GM11168 (cell line): ENCODE measurements around the gene DCDC2.
"Not testable (repeated sequence)": the region's sequence is repeated elsewhere in the genome, so short reads cannot be mapped to it uniquely, and the experiment has no call there.

Experiments used
- in situ Hi-C: fragments of 300-500 bp; cut with MboI; formaldehyde crosslinking; loops from one replicate; pipeline ENCODE4 v1.12.0; 2022; ENCODE audit warnings: low sequenced_read_pairs; ENCODE audit not compliant: unreplicated experiment

DCDC2 gene

GRCh38 chr6:24273096-24273870, 84.6 kb downstream of the DCDC2 start:
- in situ Hi-C loops = no loop called here

- in situ Hi-C loops = no loop called here
These were observed 85.3 kb downstream of the DCDC2 start for GRCh38 chr6:24272553-24272952.

- in situ Hi-C loops = no loop called here
These were observed 85.7 kb downstream of the DCDC2 start for GRCh38 chr6:24272148-24272547.

- in situ Hi-C loops = no loop called here
These were observed 87.8 kb downstream of the DCDC2 start for GRCh38 chr6:24270011-24270410.

GRCh38 chr6:24258214-24258613, 99.6 kb downstream of the DCDC2 start:
- in situ Hi-C loops = not testable (repeated sequence)

GRCh38 chr6:24257282-24257681, 100.6 kb downstream of the DCDC2 start:
- in situ Hi-C loops = no loop called here

GRCh38 chr6:24255676-24256075, 102.2 kb downstream of the DCDC2 start:
- in situ Hi-C loops = no loop called here

- in situ Hi-C loops = no loop called here
These were observed 104.5 kb downstream of the DCDC2 start for GRCh38 chr6:24253360-24253759.

- in situ Hi-C loops = no loop called here
These were observed 105.6 kb downstream of the DCDC2 start for GRCh38 chr6:24252280-24252679.

GRCh38 chr6:24251339-24251738, 106.5 kb downstream of the DCDC2 start:
- in situ Hi-C loops = no loop called here

GRCh38 chr6:24249926-24250325, 107.9 kb downstream of the DCDC2 start:
- in situ Hi-C loops = no loop called here

GRCh38 chr6:24245275-24245674, 112.6 kb downstream of the DCDC2 start:
- in situ Hi-C loops = no loop called here

- in situ Hi-C loops = no loop called here
These were observed 114.9 kb downstream of the DCDC2 start for GRCh38 chr6:24242924-24243323.

- in situ Hi-C loops = not testable (repeated sequence)
These were observed 116.1 kb downstream of the DCDC2 start for GRCh38 chr6:24241779-24242178.

GRCh38 chr6:24240943-24241342, 116.9 kb downstream of the DCDC2 start:
- in situ Hi-C loops = no loop called here

GRCh38 chr6:24240380-24240928, 117.4 kb downstream of the DCDC2 start:
- in situ Hi-C loops = no loop called here

- in situ Hi-C loops = no loop called here
These were observed 119.2 kb downstream of the DCDC2 start for GRCh38 chr6:24238700-24239099.

GRCh38 chr6:24236779-24237178, 121.1 kb downstream of the DCDC2 start:
- in situ Hi-C loops = not testable (repeated sequence)

GRCh38 chr6:24233813-24234442, 123.9 kb downstream of the DCDC2 start:
- in situ Hi-C loops = no loop called here

- in situ Hi-C loops = no loop called here
These were observed 126.4 kb downstream of the DCDC2 start for GRCh38 chr6:24231438-24231977.

GRCh38 chr6:24229696-24230405, 128.0 kb downstream of the DCDC2 start:
- in situ Hi-C loops = no loop called here
